Islet precursor cell (in vitro differentiated cells): Measurements from ENCODE around the gene CIZ1.
A peak's percentile ranks its signal among the peaks of the same experiment; 100 is the strongest.

ENCODE experiments used
- DNase-seq: peaks from one replicate; pipeline ENCODE4 v3.0.0-alpha.2; 2018

CIZ1 gene

DNA sequence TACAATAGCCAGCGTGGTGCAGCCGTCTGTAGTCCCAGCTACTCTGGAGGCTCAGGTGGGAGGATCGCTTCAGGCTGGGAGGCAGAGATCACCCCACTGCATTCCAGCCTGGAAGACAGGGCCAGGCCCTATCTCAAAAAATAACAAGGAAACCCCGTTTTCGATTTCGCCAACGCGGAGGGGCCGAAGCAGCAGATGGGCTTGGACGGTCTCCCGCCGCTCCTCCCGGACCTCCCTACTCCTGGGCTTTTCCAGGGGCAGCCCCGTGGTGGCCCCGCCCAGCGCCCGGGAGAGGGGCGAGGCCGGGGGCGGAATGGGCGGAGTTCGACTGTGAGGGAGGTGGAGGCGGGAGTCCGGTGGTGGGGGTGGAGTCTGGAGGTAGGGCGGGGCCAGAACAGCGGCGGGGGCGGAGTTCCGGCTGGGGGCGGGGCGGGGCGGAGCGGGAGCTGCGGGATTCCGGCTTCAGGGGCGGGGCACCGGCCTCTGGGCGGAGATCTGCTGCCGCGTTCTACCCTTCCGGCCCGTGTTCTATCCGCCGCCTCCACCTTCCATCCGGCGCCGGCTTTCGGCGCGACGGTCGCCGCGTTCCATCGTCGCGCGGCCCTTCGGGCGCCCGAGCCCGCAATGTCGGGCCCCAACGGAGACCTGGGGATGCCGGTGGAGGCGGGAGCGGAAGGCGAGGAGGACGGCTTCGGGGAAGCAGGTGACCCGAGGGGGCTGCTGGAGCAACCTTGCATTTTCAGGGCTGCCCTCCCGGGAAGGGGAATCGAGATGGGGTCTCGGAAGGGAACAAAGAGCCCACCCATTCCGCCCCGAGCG is 31.4 kb downstream of the CIZ1 start, which contains the start of gene BBLN:
BBLN (plus strand) TSS at position 482 of the 819 bp plus-strand sequence; CDS start at position 625, 143 bp downstream.
- DNase-seq, result peak; percentile 98

DNA sequence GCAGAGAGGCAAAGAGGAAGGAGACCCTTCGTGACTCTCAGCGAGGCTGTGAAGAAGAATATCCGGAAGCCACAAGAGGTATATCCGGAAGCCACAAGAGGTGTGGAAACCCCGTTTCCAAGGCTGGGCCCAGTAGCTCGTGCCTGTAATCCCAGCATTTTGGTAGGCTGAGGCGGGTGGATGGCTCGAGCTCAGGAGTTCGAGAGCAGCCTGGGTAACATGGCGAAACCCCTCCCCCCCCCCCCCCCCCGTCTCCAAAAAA is 31.9 kb downstream of the CIZ1 start:
- DNase-seq, result no peak

DNA sequence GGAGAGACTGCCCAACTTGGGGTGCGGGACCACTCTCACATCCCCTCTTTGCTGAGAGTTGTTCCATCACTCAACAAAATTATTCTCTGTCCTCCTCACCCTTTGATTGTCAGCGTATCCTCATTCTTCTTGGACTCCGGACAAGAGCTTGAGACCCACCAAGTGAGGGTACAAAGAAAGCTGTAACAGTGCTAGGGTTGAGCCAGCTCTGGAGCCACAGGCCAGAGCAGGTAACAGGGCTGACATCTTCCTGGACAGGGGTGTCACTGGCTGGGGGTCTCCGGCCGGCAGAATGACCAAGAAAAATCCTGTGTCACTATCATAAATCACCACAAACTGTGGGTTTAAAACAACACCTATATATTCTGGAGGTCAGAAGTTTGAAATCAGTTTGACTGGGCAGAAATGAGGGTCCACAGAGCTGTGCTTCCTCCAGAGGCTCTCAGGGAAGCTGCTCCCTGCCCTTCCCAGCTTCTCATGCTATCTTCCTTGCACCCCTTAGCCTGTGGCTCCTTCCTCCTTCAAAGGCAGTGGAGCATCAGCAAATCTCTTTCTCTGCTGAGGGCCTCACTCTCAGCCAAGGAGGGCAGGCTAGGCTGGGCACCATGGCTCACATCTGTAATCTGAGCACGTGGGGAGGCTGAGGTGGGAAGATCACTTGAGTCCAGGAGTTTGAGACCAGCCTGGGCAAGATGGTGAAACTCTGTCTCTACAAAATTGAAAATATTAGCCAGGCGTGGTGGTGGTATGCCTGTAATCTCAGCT is 35.5 kb downstream of the CIZ1 start:
- DNase-seq, result no peak

DNA sequence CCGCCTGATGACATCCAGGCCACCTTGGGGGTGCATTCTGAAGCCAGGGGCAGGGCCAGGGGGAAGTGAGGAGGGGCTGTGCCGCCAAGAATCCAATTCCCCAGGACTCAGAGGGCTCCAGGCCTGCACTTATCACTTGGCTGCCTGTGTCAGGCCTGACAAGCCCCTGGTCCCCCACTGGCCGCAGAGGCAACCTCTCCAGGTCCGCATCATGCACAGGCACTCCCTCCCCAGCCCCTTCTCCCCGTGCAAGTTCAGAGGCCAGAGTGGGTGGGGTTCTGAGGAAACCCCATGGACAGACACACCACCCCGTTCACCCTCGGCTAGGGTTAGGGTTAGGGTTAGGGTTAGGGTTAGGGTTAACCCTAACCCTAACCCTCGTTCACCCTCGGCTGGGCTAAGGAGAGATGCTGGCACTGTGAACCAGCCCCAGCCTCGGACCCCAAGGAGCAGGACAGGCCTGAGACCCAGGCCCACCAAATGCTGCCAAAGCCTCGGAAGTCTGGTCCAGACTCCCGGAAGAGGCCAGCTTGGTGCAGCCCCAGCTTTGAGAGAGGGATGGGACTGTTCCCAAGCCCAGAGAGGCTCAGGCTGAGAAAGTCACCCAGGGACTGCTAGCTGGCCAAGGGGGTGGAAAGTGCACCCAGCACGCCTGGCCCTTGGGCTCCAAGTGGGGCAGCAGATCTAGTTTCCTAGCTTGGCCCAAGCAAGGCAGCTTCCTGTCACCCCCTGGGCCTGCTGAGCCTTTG is 37.3 kb downstream of the CIZ1 start:
- peak; percentile 50 for DNase-seq

DNA sequence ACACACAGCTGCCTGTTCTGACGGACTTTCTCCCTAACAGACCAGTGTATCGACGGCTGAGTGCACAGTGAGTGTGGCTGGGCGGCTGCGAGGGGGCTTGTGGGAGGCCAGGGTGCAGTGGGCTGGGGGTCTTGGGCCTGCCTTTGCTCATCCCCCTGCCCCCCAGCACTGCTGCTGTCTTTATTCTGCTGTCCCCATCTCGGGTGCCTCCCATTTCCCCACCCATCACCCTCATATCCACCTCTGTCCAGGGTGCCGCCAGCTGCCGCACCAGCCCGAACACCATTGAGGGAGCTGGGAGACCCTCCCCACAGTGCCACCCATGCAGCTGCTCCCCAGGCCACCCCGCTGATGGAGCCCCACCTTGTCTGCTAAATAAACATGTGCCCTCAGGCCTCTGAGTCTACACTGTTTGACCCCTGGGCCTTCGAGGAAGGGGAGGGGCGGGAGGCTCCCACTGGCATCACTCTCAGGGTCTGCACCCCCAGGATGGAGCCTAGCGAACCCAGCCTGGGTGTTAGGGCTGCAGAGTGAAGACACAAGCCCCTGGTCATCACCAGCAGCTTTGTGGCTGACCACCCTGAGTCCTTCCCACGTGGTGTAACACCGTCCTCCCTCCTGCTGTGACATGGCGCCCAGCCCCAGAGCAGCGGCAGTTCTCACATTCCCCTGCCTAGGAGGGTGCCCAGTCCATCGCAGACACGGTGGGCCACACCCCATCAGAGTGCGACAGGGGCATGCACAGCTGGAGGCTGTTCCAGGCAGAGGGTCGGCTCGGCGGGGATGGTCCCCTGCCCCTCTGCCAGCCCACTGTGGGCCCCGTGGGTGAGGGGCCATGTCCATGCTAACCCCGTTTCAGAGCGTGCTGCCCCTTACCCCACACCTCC is 38.1 kb downstream of the CIZ1 start:
- DNase-seq, result peak; percentile 52

DNA sequence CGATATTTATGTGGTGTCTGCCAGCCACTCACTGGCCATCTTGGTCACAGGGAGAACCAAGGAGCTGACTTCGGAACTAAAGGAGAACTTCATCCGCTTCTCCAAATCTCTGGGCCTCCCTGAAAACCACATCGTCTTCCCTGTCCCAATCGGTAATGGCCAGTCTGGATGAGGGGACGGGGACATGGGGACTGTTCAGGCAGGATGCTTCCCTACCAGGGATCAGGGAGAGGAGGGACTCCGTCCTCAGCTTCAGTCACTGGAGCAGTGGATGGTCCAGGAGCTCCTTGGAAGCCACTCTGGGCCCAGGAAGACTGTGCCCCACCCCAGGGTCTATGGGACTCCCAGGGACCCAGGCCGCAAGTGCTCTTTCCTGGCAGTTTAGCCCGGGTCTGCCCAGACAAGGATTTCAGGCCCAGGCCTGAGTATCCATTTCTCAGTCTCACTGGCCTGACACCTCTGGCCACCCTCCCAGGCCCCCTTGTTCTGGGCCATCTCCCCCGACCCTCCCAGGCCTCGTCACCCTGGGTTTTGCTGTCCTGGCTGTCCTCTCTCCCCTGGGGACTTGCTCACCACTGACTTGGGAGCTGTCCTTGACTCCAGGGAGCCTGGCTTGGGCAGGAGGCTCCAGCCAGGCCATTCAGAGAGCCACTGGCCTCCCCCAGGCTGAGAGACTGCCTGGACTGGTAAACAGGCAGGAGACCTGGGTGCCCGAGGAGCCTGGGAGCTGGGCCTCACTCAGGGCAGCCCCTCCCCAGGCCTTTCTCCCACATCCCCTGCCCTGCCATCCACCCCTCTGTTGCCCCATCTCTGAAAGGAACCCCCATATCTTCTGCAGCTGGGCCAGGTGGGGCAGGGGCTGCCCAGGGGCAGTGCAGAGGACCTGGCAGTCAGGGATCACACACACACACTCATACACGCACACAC is 39.0 kb downstream of the CIZ1 start:
- DNase-seq, result peak; percentile 49

DNA sequence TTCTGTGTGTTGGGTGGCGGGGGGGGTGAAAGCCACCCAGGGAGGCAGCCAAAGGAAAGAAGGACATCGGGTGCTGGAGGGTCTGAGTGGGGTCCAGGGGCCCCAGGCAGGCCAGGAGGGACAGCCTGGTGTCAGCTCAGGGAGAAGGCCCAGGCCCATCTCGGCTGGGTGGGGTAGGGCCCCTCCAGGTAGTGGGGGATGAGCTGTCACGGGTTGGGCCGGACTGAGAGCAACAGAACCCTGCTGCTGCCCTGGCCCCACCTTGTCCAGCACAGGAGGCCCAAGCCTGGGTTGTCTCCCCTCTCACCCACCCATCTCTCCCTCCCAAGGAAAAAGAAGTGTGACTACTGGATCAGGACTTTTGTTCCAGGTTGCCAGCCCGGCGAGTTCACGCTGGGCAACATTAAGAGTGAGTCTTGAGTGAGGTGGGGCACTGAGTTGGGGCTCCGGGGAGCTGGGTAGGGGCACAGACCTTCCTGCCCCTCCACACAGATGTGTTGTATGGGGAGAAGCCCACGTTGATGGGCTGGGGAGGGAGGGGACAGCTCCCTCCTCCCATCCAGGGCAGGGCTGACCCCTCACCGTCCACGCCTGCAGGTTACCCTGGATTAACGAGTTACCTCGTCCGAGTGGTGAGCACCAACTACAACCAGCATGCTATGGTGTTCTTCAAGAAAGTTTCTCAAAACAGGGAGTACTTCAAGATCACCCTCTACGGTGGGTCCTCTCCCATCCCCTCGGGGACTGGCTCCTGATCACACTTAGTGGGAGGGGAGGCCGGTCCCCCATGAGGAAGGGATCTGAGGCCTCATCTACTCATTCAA is 39.9 kb downstream of the CIZ1 start:
- DNase-seq, result no peak

DNA sequence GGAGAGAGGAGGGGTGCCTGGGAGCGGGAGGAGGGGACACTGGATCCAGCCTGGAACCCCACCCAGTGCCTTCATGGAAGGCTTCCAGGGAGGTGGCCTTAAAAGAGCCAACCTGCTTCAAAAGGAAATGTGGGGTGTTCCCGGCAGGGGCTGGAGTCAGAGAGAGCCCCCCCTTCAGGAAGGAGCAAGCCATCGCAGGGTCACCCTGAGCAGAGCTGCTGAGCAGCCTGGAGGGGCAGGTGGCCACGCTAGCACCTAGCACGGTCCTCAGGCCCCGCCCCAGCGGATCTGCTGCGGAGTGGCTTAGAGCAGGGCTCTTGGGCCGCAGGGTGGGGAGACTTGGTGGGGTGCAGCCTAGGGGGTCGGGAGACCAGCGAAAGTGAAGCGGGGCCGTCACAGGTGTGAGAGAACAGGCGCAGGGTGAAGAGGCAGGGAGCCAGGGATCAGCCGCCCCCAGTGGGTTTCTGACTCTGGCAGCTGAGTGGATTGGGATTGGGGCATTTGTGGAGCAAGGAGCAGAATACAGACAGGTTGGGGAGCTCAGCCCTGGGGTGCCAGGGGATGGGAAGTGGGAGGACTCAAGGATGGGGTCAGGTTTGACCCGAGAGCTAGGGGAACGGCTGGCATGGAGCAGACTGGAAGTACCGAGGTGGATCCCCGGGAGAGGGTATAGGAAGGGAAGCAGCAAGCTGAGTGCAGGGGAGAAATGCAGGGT is 40.6 kb downstream of the CIZ1 start:
- DNase-seq, result peak; percentile 75

DNA sequence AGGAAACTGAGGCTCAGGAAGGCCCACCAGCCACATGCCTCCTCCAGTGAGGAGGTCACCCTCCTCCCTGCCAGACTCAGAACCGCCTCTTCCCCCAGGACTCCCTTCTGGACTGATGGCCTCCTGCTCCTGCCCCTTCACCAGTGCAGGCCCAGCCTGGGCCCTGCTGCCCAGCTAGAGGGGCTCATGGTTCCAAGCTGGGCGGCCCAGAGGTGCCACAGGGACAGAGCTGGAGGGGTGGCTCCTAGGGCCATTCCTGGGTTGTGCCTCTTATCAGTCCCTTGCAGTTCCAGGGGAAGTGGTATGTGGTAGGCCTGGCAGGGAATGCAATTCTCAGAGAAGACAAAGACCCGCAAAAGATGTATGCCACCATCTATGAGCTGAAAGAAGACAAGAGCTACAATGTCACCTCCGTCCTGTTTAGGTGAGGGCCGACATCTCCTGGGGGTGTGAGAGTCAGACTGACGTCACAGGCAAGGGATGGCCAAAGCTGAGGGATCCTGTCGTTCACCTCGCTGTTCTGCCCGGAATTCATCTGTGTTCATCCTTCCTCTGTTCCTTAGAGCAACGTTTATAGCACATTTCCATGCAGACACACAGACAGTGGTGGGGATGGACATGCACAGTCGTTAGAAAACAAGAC is 41.3 kb downstream of the CIZ1 start:
- DNase-seq, result peak; percentile 43

DNA sequence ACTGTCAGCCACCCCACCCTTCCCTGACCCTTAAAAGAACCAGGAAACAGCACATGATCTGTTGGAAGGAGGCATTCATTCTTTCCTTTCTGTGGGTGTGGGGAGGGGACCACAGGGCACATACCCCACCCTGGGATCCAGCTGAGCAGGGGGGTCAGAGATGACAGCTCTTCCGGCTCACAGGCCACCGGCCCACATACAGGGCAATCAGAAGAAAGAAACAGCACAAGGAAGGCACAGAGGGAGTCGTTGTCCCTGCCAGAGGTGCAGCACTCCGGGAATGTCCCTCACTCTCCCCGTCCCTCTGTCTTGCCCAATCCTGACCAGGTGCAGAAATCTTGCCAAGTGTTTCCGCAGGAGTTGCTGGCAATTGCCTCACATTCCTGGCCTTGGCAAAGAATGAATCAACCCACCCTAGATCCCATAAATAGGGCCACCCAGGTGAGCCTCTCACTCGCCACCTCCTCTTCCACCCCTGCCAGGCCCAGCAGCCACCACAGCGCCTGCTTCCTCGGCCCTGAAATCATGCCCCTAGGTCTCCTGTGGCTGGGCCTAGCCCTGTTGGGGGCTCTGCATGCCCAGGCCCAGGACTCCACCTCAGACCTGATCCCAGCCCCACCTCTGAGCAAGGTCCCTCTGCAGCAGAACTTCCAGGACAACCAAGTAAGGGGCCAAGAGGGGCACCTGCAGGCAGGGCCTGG is 42.2 kb downstream of the CIZ1 start, which contains the start of gene LCN2:
LCN2 (plus strand) TSS at position 453 of the 701 bp plus-strand sequence; CDS start at position 526, 73 bp downstream.
- peak; percentile 47 for DNase-seq

DNA sequence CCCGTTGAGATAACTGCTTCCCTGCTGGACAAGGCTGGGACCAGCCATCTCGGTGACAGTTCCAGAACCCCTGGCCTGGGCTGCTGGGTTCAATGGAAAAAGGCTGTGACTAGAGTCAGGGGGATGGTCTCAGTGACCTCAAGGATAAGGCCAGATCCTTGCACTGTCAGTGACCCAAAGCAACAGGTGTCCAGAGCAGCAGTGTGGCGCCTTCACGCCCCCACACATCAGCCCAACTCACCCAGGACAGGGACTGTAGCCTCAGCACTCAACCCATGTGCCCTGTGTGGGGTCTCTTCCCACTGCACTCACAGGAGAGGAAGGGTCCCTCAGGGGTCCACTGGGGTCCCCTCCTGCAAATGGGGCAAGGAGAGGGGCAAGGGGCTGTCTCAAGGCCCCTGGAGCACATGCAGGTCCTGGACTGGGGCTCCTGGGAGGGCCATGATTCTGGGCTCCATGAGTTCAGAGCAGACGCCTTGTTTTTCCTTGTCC is 42.8 kb downstream of the CIZ1 start:
- no peak for DNase-seq

DNA sequence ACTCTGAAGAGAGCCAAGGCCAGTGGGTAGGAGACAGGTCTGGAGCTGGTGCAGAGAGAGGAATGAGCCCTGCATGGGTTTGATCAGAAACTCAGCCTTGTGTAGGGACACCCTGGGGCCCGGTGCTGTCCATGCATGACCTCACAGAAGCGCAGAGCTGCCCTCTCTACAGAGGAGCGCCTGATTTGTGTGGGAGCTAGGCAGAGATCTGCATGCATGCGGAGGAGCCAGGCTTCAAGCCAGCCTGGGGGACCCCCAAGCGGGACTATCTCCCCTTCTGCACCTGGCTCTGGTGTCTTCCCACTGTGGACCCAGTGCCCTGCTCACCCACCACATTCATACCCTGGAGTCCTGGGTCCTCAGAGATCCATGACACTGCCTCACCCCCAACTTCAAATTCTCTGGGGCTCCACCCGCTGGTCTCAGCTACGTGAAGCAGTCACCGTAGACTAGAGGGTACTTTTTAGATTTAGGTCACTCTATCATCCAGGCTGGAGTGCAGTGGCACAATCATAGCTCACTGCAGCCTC is 44.7 kb downstream of the CIZ1 start:
- peak; percentile 50 for DNase-seq

DNA sequence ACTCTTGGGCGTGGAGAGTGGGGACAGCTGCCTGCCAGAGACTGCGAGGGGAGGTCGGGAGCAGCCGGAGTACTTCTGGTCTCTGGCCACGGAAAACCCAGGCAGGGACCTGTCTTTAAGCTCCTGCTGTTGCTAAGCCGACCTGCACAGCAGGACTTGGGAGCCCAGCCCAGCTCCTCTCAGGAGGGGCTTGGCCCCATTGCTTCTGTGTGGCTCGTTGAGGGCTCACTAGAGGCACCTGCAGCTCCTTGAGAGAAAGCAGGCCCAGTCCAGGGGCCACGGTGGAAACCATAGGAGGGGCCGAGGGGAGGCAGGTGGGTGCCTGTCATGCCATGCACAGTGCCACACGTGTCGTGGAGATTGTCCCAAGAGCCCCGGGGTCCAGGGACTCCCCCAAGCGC is 45.4 kb downstream of the CIZ1 start:
- no peak for DNase-seq

DNA sequence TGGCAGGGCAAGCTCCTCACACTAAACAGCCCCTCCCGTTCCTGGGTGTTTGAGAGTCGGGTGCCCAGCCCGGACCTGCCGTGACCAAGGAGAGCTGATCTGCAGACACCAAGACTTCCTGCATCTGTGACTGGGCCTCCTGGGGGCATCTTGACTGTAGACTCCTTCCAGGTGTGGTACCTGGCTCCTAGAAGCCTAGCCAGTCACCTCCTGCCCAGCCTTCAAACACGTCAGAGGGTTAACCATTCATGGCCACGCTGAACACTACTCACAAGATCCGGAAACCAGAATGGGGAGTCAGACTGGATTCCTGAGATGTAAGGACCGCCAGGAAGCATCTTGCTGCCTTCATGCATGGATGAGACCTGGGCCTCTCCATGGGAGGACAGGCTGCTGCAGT is 45.8 kb downstream of the CIZ1 start:
- DNase-seq, result peak; percentile 81

DNA sequence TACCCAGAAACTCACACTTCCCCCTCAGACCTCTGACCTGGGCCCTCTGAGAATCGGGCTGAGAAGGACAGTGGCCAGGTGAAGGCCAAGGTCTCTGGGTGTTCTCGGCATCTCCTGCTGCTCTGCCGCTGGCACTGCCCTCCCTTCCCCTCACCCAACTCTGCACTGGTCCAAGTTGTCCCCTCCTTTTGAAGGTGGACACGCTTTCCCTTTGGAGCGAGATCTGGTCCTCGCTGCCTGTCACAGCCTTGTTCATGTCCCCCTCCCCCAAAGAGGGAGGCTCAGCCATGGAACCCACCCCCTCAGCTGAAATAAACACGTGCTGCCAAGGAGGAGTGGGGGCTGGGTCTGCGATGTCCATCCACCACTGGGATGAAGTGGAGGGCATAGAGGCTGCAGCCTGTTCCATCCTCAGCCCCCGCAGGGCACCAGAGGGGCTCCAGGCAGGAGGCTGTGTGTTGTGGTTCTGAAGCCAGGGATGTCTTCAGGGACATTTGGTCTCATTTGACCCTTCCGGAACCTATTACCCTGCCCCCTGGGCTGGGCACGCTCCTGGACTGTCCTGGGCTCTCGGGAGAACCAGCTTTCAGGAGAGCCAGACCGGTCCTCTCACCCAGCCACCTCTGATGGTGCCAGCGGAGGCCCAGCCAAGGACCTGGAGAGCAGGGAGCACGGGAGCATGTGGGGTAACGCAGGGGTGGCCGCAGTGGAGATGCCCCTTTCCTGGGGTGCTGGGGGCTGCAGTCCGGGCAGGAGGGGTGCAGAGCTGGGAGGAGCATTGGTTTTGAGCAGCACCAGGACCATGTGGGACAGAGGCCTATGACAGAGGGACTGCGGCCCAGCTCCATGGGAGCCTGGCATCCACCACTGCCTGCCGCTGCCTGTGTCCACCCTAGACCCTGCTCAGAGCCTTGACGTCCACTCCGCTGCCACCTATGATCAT is 46.9 kb downstream of the CIZ1 start:
- DNase-seq, result peak; percentile 44

DNA sequence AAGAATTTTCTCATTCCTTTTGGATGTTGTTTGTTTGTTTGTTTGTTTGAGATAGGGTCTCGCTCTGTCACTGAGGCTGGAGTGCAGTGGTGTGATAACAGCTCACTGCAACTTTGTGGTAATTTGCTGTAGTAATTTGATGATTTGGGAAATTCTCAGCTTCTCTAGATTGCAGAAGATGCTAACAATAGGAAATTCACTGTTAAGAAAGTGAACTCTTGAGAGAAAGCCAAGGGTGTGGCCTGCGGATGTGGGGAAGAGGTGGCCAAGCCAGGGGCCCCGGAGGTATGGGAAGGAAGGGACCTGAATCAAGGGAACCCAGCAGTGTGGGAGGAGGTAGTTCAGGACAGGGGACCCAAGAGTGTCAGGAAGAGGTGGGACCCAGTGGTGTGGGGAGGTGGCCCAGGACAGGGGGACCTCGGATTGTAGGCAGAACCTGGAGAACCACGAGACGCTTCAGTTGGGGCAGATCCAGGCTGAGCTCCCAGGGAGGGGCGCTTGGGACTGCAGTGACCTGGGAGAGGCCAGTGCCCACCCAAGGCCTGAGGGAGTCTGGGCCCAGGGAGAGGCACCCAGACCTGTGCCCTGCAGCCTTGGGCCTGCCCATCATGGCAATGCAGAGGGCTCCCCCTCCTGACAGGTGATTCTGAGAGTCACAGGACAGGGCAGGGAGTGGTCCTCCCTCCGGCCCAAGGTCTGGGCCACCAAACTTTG is 47.7 kb downstream of the CIZ1 start:
- DNase-seq, result peak; percentile 46
